PC-9 (cell line): ENCODE data around the gene CHST15. TPM values are rescaled to one million over a fixed set of nuclear protein-coding genes. Genes with fewer than 3 reads are reported as not detected.
A peak's percentile ranks its signal among the peaks of the same experiment; 100 is the strongest.

Experiments
- BruUV-seq: library from RNA; stranded (reverse); fragments of 400-500 nt; replicated peaks from 2 replicates; lab custom pipeline; 2021; lab: Mats Ljungman, UMichigan
- CTCF ChIA-PET: fragments of 300-600 bp; sonication (Branson Sonifier 250); formaldehyde crosslinking; loops from one replicate; lab custom pipeline; 2022; ENCODE audit warnings: antibody characterized with exemption; lab: Charles Lee
- POLR2A ChIA-PET: fragments of 300-600 bp; sonication (Branson Sonifier 250); formaldehyde crosslinking; loops from one replicate; lab custom pipeline; 2022; ENCODE audit warnings: antibody characterized with exemption; ENCODE audit not compliant: unreplicated experiment; lab: Charles Lee
- DNase-seq, 2 experiments: peaks; one replicate each; pipeline versions ENCODE4 v3.0.0 to v3.0.0-alpha.2; 2015 to 2022; ENCODE audit warnings: mixed read lengths in 1 of 2
- H2AFZ ChIP-seq: fragments of 200-600 bp; sonication (generic); 2 replicates; pipeline ENCODE4 v1.8.1; 2017; ENCODE audit warnings: antibody characterized with exemption
- H3F3A ChIP-seq: fragments of 200-600 bp; sonication (generic); 2 replicates; pipeline ENCODE4 v1.8.1; 2017; ENCODE audit warnings: antibody characterized with exemption, mild to moderate bottlenecking, low read depth; ENCODE audit not compliant: insufficient read depth
- H3K27ac ChIP-seq: fragments of 200-600 bp; sonication (generic); 2 replicates; pipeline ENCODE4 v1.6.1; 2016; ENCODE audit warnings: mixed run types
- H3K27me3 ChIP-seq: fragments of 200-600 bp; sonication (generic); 2 replicates; pipeline ENCODE4 v1.6.1; 2016; ENCODE audit warnings: low read depth, mixed run types; ENCODE audit not compliant: insufficient read depth
- H3K36me3 ChIP-seq: fragments of 200-600 bp; sonication (generic); 2 replicates; pipeline ENCODE4 v1.6.1; 2016; ENCODE audit warnings: low read depth, mixed run types
- H3K4me1 ChIP-seq: fragments of 200-600 bp; sonication (generic); replicated peaks from 2 replicates; pipeline ENCODE4 v1.6.1; 2016; ENCODE audit warnings: mixed run types; ENCODE audit not compliant: insufficient read depth
- H3K4me2 ChIP-seq: fragments of 200-600 bp; sonication (generic); 2 replicates; pipeline ENCODE4 v1.6.1; 2017; ENCODE audit warnings: mixed run types
- H3K4me3 ChIP-seq: fragments of 200-600 bp; sonication (generic); 2 replicates; pipeline ENCODE4 v1.6.1; 2016; ENCODE audit warnings: mixed run types
- H3K79me2 ChIP-seq: fragments of 200-600 bp; sonication (generic); 2 replicates; pipeline ENCODE4 v1.6.1; 2017; ENCODE audit warnings: low read depth, mixed run types
- H3K9me2 ChIP-seq: fragments of 200-600 bp; sonication (generic); 2 replicates; pipeline ENCODE4 v1.8.1; 2017; ENCODE audit warnings: mild to moderate bottlenecking; ENCODE audit not compliant: insufficient read depth
- H3K9me3 ChIP-seq: fragments of 200-600 bp; sonication (generic); 2 replicates; pipeline ENCODE4 v1.8.1; 2016; ENCODE audit warnings: low read depth; ENCODE audit not compliant: insufficient read depth
- H4K20me1 ChIP-seq: fragments of 200-600 bp; sonication (generic); 2 replicates; pipeline ENCODE4 v1.8.1; 2017; ENCODE audit not compliant: insufficient read depth
- EZH2 ChIP-seq: fragments of 200-600 bp; sonication (generic); IDR thresholded peaks from 2 replicates; pipeline ENCODE4 v1.8.0; 2017; ENCODE audit warnings: antibody characterized with exemption, low read depth
- intact Hi-C: fragments of 100-400 bp; cut with micrococcal nuclease; formaldehyde crosslinking; loops from one replicate; pipeline ENCODE4 v1.10.0; 2022; ENCODE audit not compliant: unreplicated experiment
- total RNA-seq: library from RNA; stranded (reverse); gene quantifications from 2 replicates; pipeline ENCODE4 v1.2.3, GENCODE V29; 2021
- TF ChIP-seq, protein P1 (sequence below): fragments of 200-600 bp; sonication (generic); conservative IDR thresholded peaks from 2 replicates; pipeline ENCODE4 v1.6.1; 2017; ENCODE audit warnings: mixed run types, antibody characterized with exemption, mild to moderate bottlenecking, moderate library complexity

CHST15 gene
- total RNA-seq, 1 experiment from 2014 or later = 24.6 TPM

GRCh38 chr10:123993534-123994416 lies 99.6 kb downstream of the CHST15 start:
- no peaks in the 10 kb centered on the region for H3K9me3 ChIP-seq
- DNase-seq = no peak
- H3K4me2 ChIP-seq = peak overlapping the region; percentile 83
- H3K27ac ChIP-seq = no peak overlapping the region
- no peaks in the 10 kb centered on the region for H3K9me2 ChIP-seq
- H3K36me3 ChIP-seq = no peaks in the 10 kb centered on the region
- no peak overlapping the region for H3K4me3 ChIP-seq
- ChIA-PET CTCF (interaction anchor here (0.6 to 3.9 kb wide), 6 partner anchors 97 to 678 kb away, joined by 3 to 24 read pairs (median 4); no protein-coding TSS in a partner anchor), POLR2A (no interaction called here)
- intact Hi-C loops = loop anchor here (1.0 to 10.0 kb wide), 5 partner anchors 99 to 751 kb away; partner anchors contain the start of genes CHST15 and FAM53B
- no TSS peak for BruUV-seq
- peaks cover 29% of the 10 kb centered on the region for H3K4me1 ChIP-seq
- peaks cover 26% of the 10 kb centered on the region for H3F3A ChIP-seq
- TF ChIP-seq, protein P1, sequence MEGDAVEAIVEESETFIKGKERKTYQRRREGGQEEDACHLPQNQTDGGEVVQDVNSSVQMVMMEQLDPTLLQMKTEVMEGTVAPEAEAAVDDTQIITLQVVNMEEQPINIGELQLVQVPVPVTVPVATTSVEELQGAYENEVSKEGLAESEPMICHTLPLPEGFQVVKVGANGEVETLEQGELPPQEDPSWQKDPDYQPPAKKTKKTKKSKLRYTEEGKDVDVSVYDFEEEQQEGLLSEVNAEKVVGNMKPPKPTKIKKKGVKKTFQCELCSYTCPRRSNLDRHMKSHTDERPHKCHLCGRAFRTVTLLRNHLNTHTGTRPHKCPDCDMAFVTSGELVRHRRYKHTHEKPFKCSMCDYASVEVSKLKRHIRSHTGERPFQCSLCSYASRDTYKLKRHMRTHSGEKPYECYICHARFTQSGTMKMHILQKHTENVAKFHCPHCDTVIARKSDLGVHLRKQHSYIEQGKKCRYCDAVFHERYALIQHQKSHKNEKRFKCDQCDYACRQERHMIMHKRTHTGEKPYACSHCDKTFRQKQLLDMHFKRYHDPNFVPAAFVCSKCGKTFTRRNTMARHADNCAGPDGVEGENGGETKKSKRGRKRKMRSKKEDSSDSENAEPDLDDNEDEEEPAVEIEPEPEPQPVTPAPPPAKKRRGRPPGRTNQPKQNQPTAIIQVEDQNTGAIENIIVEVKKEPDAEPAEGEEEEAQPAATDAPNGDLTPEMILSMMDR = no peak
- no peak for TF ChIP-seq EZH2
- H3K79me2 ChIP-seq = no peaks in the 10 kb centered on the region
- no peaks in the 10 kb centered on the region for H4K20me1 ChIP-seq
- H2AFZ ChIP-seq = no peak overlapping the region
- H3K27me3 ChIP-seq = no peaks in the 10 kb centered on the region

GRCh38 chr10:123991611-123992570 lies 101.5 kb downstream of the CHST15 start:
- no peak overlapping the region for H3K27ac ChIP-seq
- no peaks in the 10 kb centered on the region for H3K27me3 ChIP-seq
- no peaks in the 10 kb centered on the region for H3K36me3 ChIP-seq
- H3K9me3 ChIP-seq = no peaks in the 10 kb centered on the region
- no peaks in the 10 kb centered on the region for H4K20me1 ChIP-seq
- peaks cover 15% of the 10 kb centered on the region; the same call in 1 of the 2 replicates for H3F3A ChIP-seq
- no peak overlapping the region for H2AFZ ChIP-seq
- H3K9me2 ChIP-seq = no peaks in the 10 kb centered on the region
- TF ChIP-seq EZH2 = no peak
- TF ChIP-seq, protein P1 = no peak
- intact Hi-C loops = loop anchor here (10.0 kb wide), 2 partner anchors 263 to 543 kb away; no protein-coding TSS in a partner anchor
- peaks cover 15% of the 10 kb centered on the region for H3K4me1 ChIP-seq
- ChIA-PET CTCF (no interaction called here), POLR2A (no interaction called here)
- no peak overlapping the region for H3K4me2 ChIP-seq
- DNase-seq = no peak
- no TSS peak for BruUV-seq
- no peaks in the 10 kb centered on the region for H3K79me2 ChIP-seq
- H3K4me3 ChIP-seq = no peak overlapping the region

DNA sequence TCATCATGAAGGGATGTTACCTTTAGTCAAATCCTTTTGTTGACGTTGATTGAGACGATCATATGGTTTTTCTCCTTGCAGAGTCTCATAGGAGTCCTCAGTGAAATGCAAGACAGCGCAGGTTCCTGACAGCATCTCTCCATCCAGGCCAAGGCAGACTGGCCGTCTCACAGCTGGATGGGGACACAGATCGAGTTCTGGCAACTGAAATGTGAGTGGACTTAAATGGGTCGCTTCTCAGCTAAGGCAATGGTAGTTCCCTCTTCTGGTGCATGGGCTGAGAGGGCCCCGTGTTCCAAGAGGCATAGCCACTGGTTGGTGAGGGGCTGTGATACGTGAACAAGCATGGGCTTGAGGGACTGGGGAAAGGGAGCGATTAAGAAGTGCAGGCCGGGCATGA lies 102.5 kb downstream of the CHST15 start:
- Histone ChIP-seq H3K9me3 (no peaks in the 10 kb centered on the region), H3K27me3 (no peaks in the 10 kb centered on the region), H3K4me3 (no peak overlapping the region), H3K27ac (no peak overlapping the region), H2AFZ (no peak overlapping the region), H3F3A (peaks cover 8% of the 10 kb centered on the region; the same call in 1 of the 2 replicates), H3K9me2 (no peaks in the 10 kb centered on the region), H3K79me2 (no peaks in the 10 kb centered on the region), H3K4me1 (peaks cover 5% of the 10 kb centered on the region), H3K4me2 (no peak overlapping the region), H4K20me1 (no peaks in the 10 kb centered on the region), H3K36me3 (no peaks in the 10 kb centered on the region)
- BruUV-seq = no TSS peak
- DNase-seq = no peak
- TF ChIP-seq, protein P1 = no peak
- TF ChIP-seq EZH2 = no peak
- ChIA-PET CTCF (no interaction called here), POLR2A (no interaction called here)
- intact Hi-C loops = loop anchor here (10.0 kb wide), 2 partner anchors 264 to 544 kb away; no protein-coding TSS in a partner anchor
